ENCODE measurements around the gene CD226. TPM values are rescaled to one million over a fixed set of nuclear protein-coding genes. Genes with fewer than 3 reads are reported as not detected.

Gene CD226
- total and polyA plus RNA-seq, 2 of the 13 experiments (the other 11 are each of a cell fraction or from before 2014, with no cell fraction given): 0.13 to 0.77 TPM

- intact Hi-C loops (cut with micrococcal nuclease; ENCODE audit: unreplicated experiment): no loop called here
- no peak overlapping the region for H3K27ac ChIP-seq (ENCODE audit: extremely low read length, insufficient read depth, low read length)
- no peak overlapping the region for H3K9ac ChIP-seq (ENCODE audit: insufficient read depth, low read depth, low read length)
- no peaks in the 10 kb centered on the region for H3K27me3 ChIP-seq (ENCODE audit: control insufficient read depth in 1 of 2, insufficient read depth in 2 of 2, low read length in 2 of 2)
- in situ Hi-C loops (cut with HindIII; ENCODE audit: extremely low pct_ligation_motif_present, low pct_unique_long_range_greater_than_20kb): no loop called here
- no TSS peak for BruUV-seq (replicated peaks)
- DNase-seq (ENCODE audit: low spot score): no peak
- 80% methylated on average over 5 of the region's 5 CpGs for WGBS (ENCODE audit: low lambda C conversion rate)
- H3K9me3 ChIP-seq (ENCODE audit: low read length): no peaks in the 10 kb centered on the region
- H3K79me2 ChIP-seq (ENCODE audit: insufficient read depth, low read length): no peaks in the 10 kb centered on the region
- no peaks in the 10 kb centered on the region for H4K20me1 ChIP-seq (ENCODE audit: insufficient read depth, low read length)
- POLR2A ChIA-PET: no interaction called here
- peaks cover 22% of the 10 kb centered on the region for H3K4me1 ChIP-seq (ENCODE audit: insufficient read depth, low read length)
- H3K36me3 ChIP-seq (replicated peaks in 1 of 2; ENCODE audit: control insufficient read depth in 1 of 2, insufficient read depth in 2 of 2, low read length in 2 of 2): no peaks in the 10 kb centered on the region; a peak in 1 of 5 replicates
- H3K4me3 ChIP-seq (replicated peaks in 1 of 3; ENCODE audit: insufficient read depth in 1 of 3, low read depth in 2 of 3, low read length in 3 of 3): no peak overlapping the region
- no peak for FAIRE-seq
- no peak for TF ChIP-seq POGZ (CRISPR knock-in tag; IDR thresholded peaks at IDR 0.05)
- no peak for TF ChIP-seq ZBTB37 (CRISPR knock-in tag; IDR thresholded peaks at IDR 0.05)
- TF ChIP-seq AHR (CRISPR knock-in tag; IDR thresholded peaks at IDR 0.05): no peak
- TF ChIP-seq ZFP82 (CRISPR knock-in tag; IDR thresholded peaks at IDR 0.05; ENCODE audit: borderline replicate concordance): no peak
- TF ChIP-seq RBAK (CRISPR knock-in tag; IDR thresholded peaks at IDR 0.05): no peak
- no peak for TF ChIP-seq PLSCR1 (CRISPR knock-in tag; IDR thresholded peaks at IDR 0.05; ENCODE audit: borderline replicate concordance)
- TF ChIP-seq KLF6 (CRISPR knock-in tag; IDR thresholded peaks at IDR 0.05): no peak
- TF ChIP-seq ADNP (CRISPR knock-in tag; IDR thresholded peaks at IDR 0.05): no peak
- no peak for TF ChIP-seq HOXA5 (CRISPR knock-in tag; IDR thresholded peaks at IDR 0.05)
- TF ChIP-seq GTF3A (CRISPR knock-in tag; conservative IDR thresholded peaks at IDR 0.05): no peak
- no peak for TF ChIP-seq PAXIP1 (CRISPR knock-in tag; conservative IDR thresholded peaks at IDR 0.05)
- no peak for TF ChIP-seq SUZ12 (IDR thresholded peaks at IDR 0.05; ENCODE audit: low read depth, low read length)
- TF ChIP-seq STAT6 (CRISPR knock-in tag; IDR thresholded peaks at IDR 0.05; ENCODE audit: borderline replicate concordance): no peak
- TF ChIP-seq THAP11 (CRISPR knock-in tag; IDR thresholded peaks at IDR 0.05): no peak
- no peak for TF ChIP-seq ZNF503 (CRISPR knock-in tag; IDR thresholded peaks at IDR 0.05)
- no peak overlapping the region for H2AFZ ChIP-seq (ENCODE audit: low read length)
- H3K4me2 ChIP-seq (ENCODE audit: low read depth, low read length): no peak overlapping the region
- CTCF ChIA-PET (ENCODE audit: low intra/inter-chr PET ratio, low total read pairs): no interaction called here
- ATAC-seq: no peak
Measured at GRCh38 chr18:69817335-69817940, 130.2 kb downstream of the CD226 start.
